GM19023 (cell line): ENCODE results near the gene FNTB.

Source experiments
- ATAC-seq: cut with Tn5 transposase; IDR thresholded peaks from one replicate; pipeline ENCODE4 v1.9.1; 2021; ENCODE audit warnings: mild to moderate bottlenecking, moderate library complexity; ENCODE audit not compliant: unreplicated experiment

The FNTB gene

DNA sequence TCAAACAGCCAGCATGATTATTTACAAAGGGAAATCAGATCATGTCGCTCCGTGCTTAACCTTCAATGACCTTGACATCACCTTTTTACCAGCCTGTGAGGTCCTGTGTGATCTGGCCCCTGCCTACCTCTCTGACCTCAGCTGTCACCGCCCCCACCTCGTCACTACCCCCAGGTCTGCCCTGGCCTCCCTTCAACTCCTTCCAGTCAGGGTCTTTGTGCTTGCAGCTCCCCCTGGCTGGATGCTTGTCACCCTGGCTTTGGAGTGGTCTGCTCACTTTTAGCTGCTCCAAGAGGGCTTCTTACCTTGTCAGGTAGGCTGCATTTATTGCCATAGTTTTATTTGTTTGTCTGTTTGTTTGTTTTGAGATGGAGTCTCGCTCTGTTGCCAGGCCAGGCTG is 123.8 kb downstream of the FNTB start:
- ATAC-seq: no peak
